C4-2B (cell line): Measurements from ENCODE around the gene DNAJC1.

ENCODE experiments used
- CTCF ChIP-seq: fragments of 450-650 bp; conservative IDR thresholded peaks from 2 replicates; pipeline ENCODE4 v1.5.1; 2017; ENCODE audit warnings: mild to moderate bottlenecking
- ZFX ChIP-seq: fragments of 450-650 bp; IDR thresholded peaks from 2 replicates; pipeline ENCODE4 v1.6.1; 2017

GRCh38 chr10:21976280-21976679, 27.2 kb downstream of the DNAJC1 start:
- TF ChIP-seq CTCF (no peak), ZFX (no peak)
